Measurements from ENCODE around the gene AQP12B. TPM values are rescaled to one million over a fixed set of nuclear protein-coding genes. Genes with fewer than 3 reads are reported as not detected.
"Not testable (repeated sequence)": the region's sequence is repeated elsewhere in the genome, so short reads cannot be mapped to it uniquely, and the experiment has no call there.

The AQP12B gene
- total RNA-seq, 4 donors from 2014 or later, result not detected

GRCh38 chr2:240663546-240664190 is 19.0 kb downstream of the AQP12B start:
- TF ChIP-seq CTCF (IDR thresholded peaks at IDR 0.05) (no peak), POLR2AphosphoS5 (IDR thresholded peaks at IDR 0.05) (no peak), POLR2A (IDR thresholded peaks at IDR 0.05) (no peak), EP300 (IDR thresholded peaks at IDR 0.05) (no peak)
- DNase-seq (ENCODE audit: low spot score in 2 of 2), result no peak
- WGBS, result 80% methylated on average over 6 of the region's 6 CpGs

GRCh38 chr2:240662681-240663080 is 20.0 kb downstream of the AQP12B start:
- no CpG with 5 or more reads among the region's 3 CpGs for WGBS
- Histone ChIP-seq H3K27ac (no peak overlapping the region), H3K4me3 (no peak overlapping the region), H3K4me1 (no peaks in the 10 kb centered on the region), H3K36me3 (no peaks in the 10 kb centered on the region), H3K27me3 (peaks cover 43% of the 10 kb centered on the region), H3K9me3 (no peaks in the 10 kb centered on the region)
- TF ChIP-seq POLR2AphosphoS5 (IDR thresholded peaks at IDR 0.05) (no peak), EP300 (IDR thresholded peaks at IDR 0.05) (no peak), POLR2A (IDR thresholded peaks at IDR 0.05) (no peak), CTCF (IDR thresholded peaks at IDR 0.05) (no peak)
- DNase-seq (ENCODE audit: low spot score in 2 of 2), result no peak

More at GRCh38 chr2:240663546-240664190, 19.0 kb downstream of the AQP12B start:
- Histone ChIP-seq H3K27me3 (peaks cover 43% of the 10 kb centered on the region), H3K4me3 (no peak overlapping the region), H3K27ac (no peak overlapping the region), H3K4me1 (no peaks in the 10 kb centered on the region), H3K9me3 (no peaks in the 10 kb centered on the region), H3K36me3 (no peaks in the 10 kb centered on the region)

- peaks cover 54% of the 10 kb centered on the region for H3K27me3 ChIP-seq
- WGBS, result 95% methylated on average over 7 of the region's 7 CpGs
- not testable (repeated sequence) for DNase-seq (ENCODE audit: low spot score in 2 of 2); H3K4me1 ChIP-seq; H3K36me3 ChIP-seq; H3K9me3 ChIP-seq; H3K27ac ChIP-seq; H3K4me3 ChIP-seq
Observed at GRCh38 chr2:240659883-240660282, 22.8 kb downstream of the AQP12B start.

- no peak for DNase-seq (ENCODE audit: low spot score in 2 of 2)
- Histone ChIP-seq H3K36me3 (no peaks in the 10 kb centered on the region), H3K27ac (no peak overlapping the region), H3K9me3 (no peaks in the 10 kb centered on the region), H3K4me1 (no peaks in the 10 kb centered on the region), H3K4me3 (no peak overlapping the region), H3K27me3 (peaks cover 59% of the 10 kb centered on the region)
- TF ChIP-seq POLR2AphosphoS5 (IDR thresholded peaks at IDR 0.05) (no peak), POLR2A (IDR thresholded peaks at IDR 0.05) (no peak), CTCF (IDR thresholded peaks at IDR 0.05) (no peak), EP300 (IDR thresholded peaks at IDR 0.05) (no peak)
- 62% methylated on average over 10 of the region's 10 CpGs for WGBS
Observed at GRCh38 chr2:240655931-240656886, 26.5 kb downstream of the AQP12B start.

GRCh38 chr2:240651185-240651584 is 31.5 kb downstream of the AQP12B start:
- 75% methylated on average over 3 of the region's 3 CpGs for WGBS
- Histone ChIP-seq H3K36me3 (no peaks in the 10 kb centered on the region), H3K4me3 (no peak overlapping the region), H3K9me3 (no peaks in the 10 kb centered on the region), H3K27me3 (peaks cover 88% of the 10 kb centered on the region), H3K4me1 (no peaks in the 10 kb centered on the region), H3K27ac (no peak overlapping the region)
- no peak for DNase-seq (ENCODE audit: low spot score in 2 of 2)
- no peak for TF ChIP-seq POLR2AphosphoS5 (IDR thresholded peaks at IDR 0.05)
- TF ChIP-seq POLR2A (IDR thresholded peaks at IDR 0.05), result no peak
- TF ChIP-seq EP300 (IDR thresholded peaks at IDR 0.05), result no peak
- no peak for TF ChIP-seq CTCF (IDR thresholded peaks at IDR 0.05)
